RWPE2 (cell line): Measurements from ENCODE around the gene PROSER3.

Experiments used
- ATAC-seq: fragments of 200-7000 bp; cut with Tn5 transposase; 3 replicates; pipeline ENCODE4 v1.9.1; 2021; ENCODE audit warnings: low read depth
- DNase-seq: peaks from one replicate; pipeline ENCODE4 v3.0.0-alpha.2; 2020; ENCODE audit warnings: low spot score
- H3K27ac ChIP-seq: fragments of 450-650 bp; 2 replicates; pipeline ENCODE4 v1.5.1; 2017; ENCODE audit warnings: mild to moderate bottlenecking; ENCODE audit not compliant: poor library complexity, severe bottlenecking
- H3K27me3 ChIP-seq: fragments of 250-450 bp; sonication (Bioruptor Pico); 2 replicates; pipeline ENCODE4 v1.5.1; 2021; ENCODE audit warnings: mild to moderate bottlenecking, moderate library complexity; ENCODE audit not compliant: insufficient read depth, poor library complexity, severe bottlenecking
- H3K36me3 ChIP-seq: fragments of 250-450 bp; sonication (Bioruptor Pico); 2 replicates; pipeline ENCODE4 v1.5.1; 2020; ENCODE audit warnings: low read depth, mild to moderate bottlenecking, moderate library complexity
- H3K4me1 ChIP-seq: fragments of 250-450 bp; sonication (Bioruptor Pico); 2 replicates; pipeline ENCODE4 v1.5.1; 2021; ENCODE audit warnings: mild to moderate bottlenecking, moderate library complexity; ENCODE audit not compliant: insufficient read depth, poor library complexity, severe bottlenecking
- H3K4me3 ChIP-seq: fragments of 250-450 bp; sonication (Bioruptor Pico); 2 replicates; pipeline ENCODE4 v1.5.1; 2021; ENCODE audit warnings: mild to moderate bottlenecking, moderate library complexity; ENCODE audit not compliant: severe bottlenecking
- H3K9me3 ChIP-seq: fragments of 250-450 bp; sonication (Bioruptor Pico); 2 replicates; pipeline ENCODE4 v1.5.1; 2021; ENCODE audit warnings: mild to moderate bottlenecking, moderate library complexity; ENCODE audit not compliant: severe bottlenecking
- TF ChIP-seq, protein P1 (sequence below): fragments of 450-650 bp; IDR thresholded peaks from one replicate; pipeline ENCODE4 v1.5.1; 2017; ENCODE audit warnings: mild to moderate bottlenecking, moderate library complexity; ENCODE audit not compliant: poor library complexity, severe bottlenecking

The PROSER3 gene

DNA sequence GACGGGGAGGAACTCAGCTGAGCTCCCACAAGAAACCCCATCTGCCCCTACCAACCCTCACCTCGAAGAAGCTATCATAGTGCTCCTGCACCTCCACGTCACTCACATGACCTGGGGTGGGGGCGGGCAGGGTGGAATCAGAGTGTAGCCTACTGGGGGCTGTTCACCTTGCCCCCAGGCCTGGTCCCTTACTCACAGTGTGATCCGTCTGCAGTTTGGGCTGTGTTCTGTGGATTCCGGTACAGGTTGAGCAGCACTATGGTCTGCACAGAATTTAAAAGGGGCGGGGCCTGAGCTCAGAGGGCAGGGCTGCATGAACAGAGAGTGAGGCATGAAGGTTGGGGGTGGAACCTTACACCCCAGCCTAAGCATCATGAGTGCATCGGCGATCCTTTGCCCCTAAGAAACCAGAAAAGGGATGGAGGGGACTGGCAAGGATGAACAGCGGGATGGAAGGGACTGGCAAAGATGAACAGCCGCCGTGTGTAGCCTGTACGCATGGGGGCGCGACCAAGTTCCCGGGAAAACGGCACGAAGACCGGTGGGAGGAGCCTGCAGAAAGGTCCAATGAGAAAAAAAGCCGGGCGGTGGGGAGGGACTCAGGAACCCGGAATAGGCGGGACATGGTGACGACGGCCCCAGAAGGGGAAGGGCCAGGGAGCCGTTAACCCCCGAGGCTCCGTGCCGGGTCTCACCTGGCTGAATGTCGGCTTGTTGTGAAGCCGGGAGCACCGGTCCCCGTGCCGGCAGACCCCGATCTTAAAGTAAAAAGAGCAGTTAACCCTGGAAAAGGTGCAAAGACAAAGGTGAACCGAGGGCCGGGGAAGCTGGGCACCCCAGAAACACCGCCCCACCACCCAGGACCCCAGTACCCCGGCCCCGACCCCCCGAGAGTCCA lies 13.3 kb upstream of the PROSER3 start:
- TF ChIP-seq, protein P1, sequence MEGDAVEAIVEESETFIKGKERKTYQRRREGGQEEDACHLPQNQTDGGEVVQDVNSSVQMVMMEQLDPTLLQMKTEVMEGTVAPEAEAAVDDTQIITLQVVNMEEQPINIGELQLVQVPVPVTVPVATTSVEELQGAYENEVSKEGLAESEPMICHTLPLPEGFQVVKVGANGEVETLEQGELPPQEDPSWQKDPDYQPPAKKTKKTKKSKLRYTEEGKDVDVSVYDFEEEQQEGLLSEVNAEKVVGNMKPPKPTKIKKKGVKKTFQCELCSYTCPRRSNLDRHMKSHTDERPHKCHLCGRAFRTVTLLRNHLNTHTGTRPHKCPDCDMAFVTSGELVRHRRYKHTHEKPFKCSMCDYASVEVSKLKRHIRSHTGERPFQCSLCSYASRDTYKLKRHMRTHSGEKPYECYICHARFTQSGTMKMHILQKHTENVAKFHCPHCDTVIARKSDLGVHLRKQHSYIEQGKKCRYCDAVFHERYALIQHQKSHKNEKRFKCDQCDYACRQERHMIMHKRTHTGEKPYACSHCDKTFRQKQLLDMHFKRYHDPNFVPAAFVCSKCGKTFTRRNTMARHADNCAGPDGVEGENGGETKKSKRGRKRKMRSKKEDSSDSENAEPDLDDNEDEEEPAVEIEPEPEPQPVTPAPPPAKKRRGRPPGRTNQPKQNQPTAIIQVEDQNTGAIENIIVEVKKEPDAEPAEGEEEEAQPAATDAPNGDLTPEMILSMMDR = peak; percentile 35
- peak; percentile 51 for ATAC-seq
- peak overlapping the region; percentile 82 for H3K27ac ChIP-seq

DNA sequence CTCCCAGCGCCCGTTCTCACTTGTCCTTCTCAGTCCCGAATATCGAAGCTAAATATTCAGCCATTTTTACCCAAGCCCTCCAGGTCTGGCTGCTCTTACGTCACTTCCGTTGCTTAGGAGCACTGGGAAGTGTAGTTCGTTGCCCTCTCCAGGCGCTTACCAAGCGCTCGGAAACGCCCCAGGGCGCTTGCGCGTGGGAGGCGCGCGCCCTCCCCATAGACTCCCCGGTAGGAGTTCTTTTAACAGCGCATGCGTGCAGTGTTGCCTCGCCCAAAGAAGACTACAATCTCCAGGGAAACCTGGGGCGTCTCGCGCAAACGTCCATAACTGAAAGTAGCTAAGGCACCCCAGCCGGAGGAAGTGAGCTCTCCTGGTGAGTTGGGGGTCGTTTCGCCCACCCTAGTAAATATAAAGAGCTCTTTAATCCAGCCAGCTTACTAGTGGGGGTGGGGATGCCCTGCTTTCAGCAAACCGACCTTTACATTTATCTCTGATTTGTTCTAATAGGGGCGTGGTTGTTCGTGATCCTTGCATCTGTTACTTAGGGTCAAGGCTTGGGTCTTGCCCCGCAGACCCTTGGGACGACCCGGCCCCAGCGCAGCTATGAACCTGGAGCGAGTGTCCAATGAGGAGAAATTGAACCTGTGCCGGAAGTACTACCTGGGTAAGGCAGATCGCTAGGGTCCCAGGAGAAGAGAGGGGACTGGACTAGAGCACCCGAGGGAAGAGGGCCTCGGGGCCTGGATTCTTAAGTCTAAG lies 12.5 kb upstream of the PROSER3 start, which contains the start of the genes PSENEN and U2AF1L4:
TSS of gene PSENEN (plus strand) at position 324 of the 759 bp plus-strand sequence. CDS start at position 604, 280 bp downstream.
TSS of gene U2AF1L4 (minus strand) at position 91 of the 759 bp plus-strand sequence. CDS start at position 64, 27 bp downstream.
- peak; percentile 52 for ATAC-seq
- Histone ChIP-seq H3K4me1 (no peaks in the 10 kb centered on the region), H3K27ac (peak within 1 kb of the TSS; percentile 82), H3K4me3 (peak within 1 kb of the TSS; percentile 70), H3K9me3 (no peaks in the 10 kb centered on the region), H3K36me3 (no peaks in the 10 kb centered on the region), H3K27me3 (no peaks in the 10 kb centered on the region)
- DNase-seq = peak; percentile 95
- TF ChIP-seq, protein P1 = no peak

More for the DNA sequence above, 13.3 kb upstream of the PROSER3 start:
- no peaks in the 10 kb centered on the region for H3K4me1 ChIP-seq
- H3K27me3 ChIP-seq = no peaks in the 10 kb centered on the region
- H3K36me3 ChIP-seq = no peaks in the 10 kb centered on the region
- DNase-seq = peak; percentile 96
- H3K4me3 ChIP-seq = peak overlapping the region; percentile 70
- H3K9me3 ChIP-seq = no peaks in the 10 kb centered on the region

DNA sequence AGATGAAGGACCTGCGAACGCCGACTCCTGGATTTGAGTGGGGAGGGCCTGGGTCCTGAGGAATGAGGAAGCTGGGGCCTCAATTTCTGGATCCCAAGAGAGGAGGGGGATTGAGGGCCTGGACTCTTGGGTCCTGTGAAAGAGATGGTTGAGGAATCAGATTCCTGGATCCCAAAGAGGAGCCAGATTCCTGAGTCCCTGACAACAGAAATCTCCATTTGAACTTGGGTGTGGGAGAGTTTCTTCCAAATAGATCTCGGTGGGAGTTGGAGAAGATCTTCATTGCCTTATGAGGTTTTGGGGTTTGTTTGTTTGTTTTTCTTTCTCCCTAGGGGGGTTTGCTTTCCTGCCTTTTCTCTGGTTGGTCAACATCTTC lies 11.9 kb upstream of the PROSER3 start:
- TF ChIP-seq, protein P1 = no peak
- Histone ChIP-seq H3K36me3 (no peaks in the 10 kb centered on the region), H3K27me3 (no peaks in the 10 kb centered on the region), H3K4me3 (peak overlapping the region; percentile 70), H3K9me3 (no peaks in the 10 kb centered on the region), H3K27ac (peak overlapping the region; percentile 82), H3K4me1 (no peaks in the 10 kb centered on the region)
- ATAC-seq = no peak
- DNase-seq = no peak

DNA sequence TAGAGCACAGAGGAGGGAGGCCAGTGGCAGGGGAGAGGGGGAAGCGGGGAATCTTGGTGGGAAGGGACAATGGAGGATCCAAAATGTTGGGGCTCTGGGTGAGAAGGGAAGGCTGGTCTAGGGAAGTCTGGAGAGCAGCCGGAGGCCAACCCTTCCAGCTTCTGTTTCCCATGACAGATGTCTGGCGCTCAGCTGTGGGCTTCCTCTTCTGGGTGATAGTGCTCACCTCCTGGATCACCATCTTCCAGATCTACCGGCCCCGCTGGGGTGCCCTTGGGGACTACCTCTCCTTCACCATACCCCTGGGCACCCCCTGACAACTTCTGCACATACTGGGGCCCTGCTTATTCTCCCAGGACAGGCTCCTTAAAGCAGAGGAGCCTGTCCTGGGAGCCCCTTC lies 11.4 kb upstream of the PROSER3 start:
- no peaks in the 10 kb centered on the region for H3K9me3 ChIP-seq
- no peaks in the 10 kb centered on the region for H3K36me3 ChIP-seq
- no peak overlapping the region for H3K27ac ChIP-seq
- H3K4me3 ChIP-seq = peak overlapping the region; percentile 70
- no peaks in the 10 kb centered on the region for H3K4me1 ChIP-seq
- DNase-seq (peak; percentile 42), ATAC-seq (no peak)
- no peaks in the 10 kb centered on the region for H3K27me3 ChIP-seq
- TF ChIP-seq, protein P1 = no peak
